ENCODE data around the gene SEPTIN2.
A peak's percentile ranks its signal among the peaks of the same experiment; 100 is the strongest.
"Not testable (repeated sequence)": the region's sequence is repeated elsewhere in the genome, so short reads cannot be mapped to it uniquely, and the experiment has no call there.

Gene SEPTIN2

GRCh38 chr2:241317391-241317790, 1.7 kb downstream of the SEPTIN2 start:
- H3K9me3 Mint-ChIP-seq, result no peaks in the 10 kb centered on the region
- H3K4me1 Mint-ChIP-seq, result peaks cover 62% of the 10 kb centered on the region
- peak overlapping the region; percentile 97 for H3K27ac Mint-ChIP-seq
- peak overlapping the region; percentile 92 for H3K4me3 Mint-ChIP-seq
- no peak for ATAC-seq
- H3K27me3 Mint-ChIP-seq, result no peaks in the 10 kb centered on the region
- H3K36me3 Mint-ChIP-seq, result peaks cover 44% of the 10 kb centered on the region

DNA sequence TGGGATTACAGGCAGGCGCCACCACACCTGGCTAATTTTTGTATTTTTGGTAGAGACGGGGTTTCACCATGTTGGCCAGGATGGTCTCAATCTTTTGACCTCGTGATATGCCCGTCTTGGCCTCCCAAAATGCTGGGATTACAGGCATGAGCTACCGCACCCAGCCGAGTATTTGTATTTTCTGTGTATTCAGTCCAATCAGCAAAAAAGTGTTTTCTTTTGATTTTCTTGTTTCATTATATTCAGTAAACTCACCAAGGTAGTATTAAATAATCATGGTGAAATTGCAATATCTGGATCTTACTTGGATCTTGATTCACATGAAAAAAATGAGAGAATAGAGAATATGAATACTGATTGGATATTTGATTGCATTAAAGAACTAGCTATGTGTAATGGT, 3.1 kb downstream of the SEPTIN2 start:
- not testable (repeated sequence) for ATAC-seq, H3K4me3 Mint-ChIP-seq, H3K27me3 Mint-ChIP-seq, H3K27ac Mint-ChIP-seq, H3K9me3 Mint-ChIP-seq
- peaks cover 61% of the 10 kb centered on the region for H3K4me1 Mint-ChIP-seq
- H3K36me3 Mint-ChIP-seq, result peaks cover 44% of the 10 kb centered on the region

- no peak overlapping the region for H3K27ac Mint-ChIP-seq
- no peaks in the 10 kb centered on the region for H3K27me3 Mint-ChIP-seq
- no peak overlapping the region for H3K4me3 Mint-ChIP-seq
- H3K4me1 Mint-ChIP-seq, result peaks cover 77% of the 10 kb centered on the region
- no peaks in the 10 kb centered on the region for H3K9me3 Mint-ChIP-seq
- H3K36me3 Mint-ChIP-seq, result peaks cover 49% of the 10 kb centered on the region
- ATAC-seq, result no peak
Observed at GRCh38 chr2:241320394-241320793, 4.7 kb downstream of the SEPTIN2 start.

GRCh38 chr2:241321033-241321432, 5.3 kb downstream of the SEPTIN2 start:
- ATAC-seq, result no peak
- Mint-ChIP-seq H3K27me3 (no peaks in the 10 kb centered on the region), H3K9me3 (no peaks in the 10 kb centered on the region), H3K27ac (no peak overlapping the region), H3K36me3 (peaks cover 51% of the 10 kb centered on the region), H3K4me3 (no peak overlapping the region), H3K4me1 (peaks cover 79% of the 10 kb centered on the region)

DNA sequence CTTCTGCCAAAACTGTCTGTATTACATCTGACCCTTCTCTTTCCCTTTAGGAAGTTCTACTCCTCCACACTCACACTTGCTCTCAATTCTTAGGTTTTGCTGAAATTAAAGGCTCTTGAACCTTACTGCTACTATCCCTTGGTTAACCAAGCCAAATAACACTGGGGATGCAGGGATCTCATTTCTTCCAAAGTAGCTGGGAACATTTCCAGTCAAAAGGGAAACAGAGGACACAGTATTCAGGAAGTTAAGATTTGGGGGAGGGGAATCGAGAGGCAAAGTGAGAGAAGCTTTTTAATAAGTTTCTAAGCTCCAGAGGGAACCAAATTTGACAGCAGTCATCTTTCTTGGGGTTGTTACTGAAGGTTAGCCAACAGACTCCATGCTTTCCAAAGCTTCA, 6.2 kb downstream of the SEPTIN2 start:
- no peak overlapping the region for H3K27ac Mint-ChIP-seq
- peaks cover 55% of the 10 kb centered on the region for H3K36me3 Mint-ChIP-seq
- H3K27me3 Mint-ChIP-seq, result no peaks in the 10 kb centered on the region
- H3K4me1 Mint-ChIP-seq, result peaks cover 75% of the 10 kb centered on the region
- no peaks in the 10 kb centered on the region for H3K9me3 Mint-ChIP-seq
- no peak overlapping the region for H3K4me3 Mint-ChIP-seq
- ATAC-seq, result no peak

DNA sequence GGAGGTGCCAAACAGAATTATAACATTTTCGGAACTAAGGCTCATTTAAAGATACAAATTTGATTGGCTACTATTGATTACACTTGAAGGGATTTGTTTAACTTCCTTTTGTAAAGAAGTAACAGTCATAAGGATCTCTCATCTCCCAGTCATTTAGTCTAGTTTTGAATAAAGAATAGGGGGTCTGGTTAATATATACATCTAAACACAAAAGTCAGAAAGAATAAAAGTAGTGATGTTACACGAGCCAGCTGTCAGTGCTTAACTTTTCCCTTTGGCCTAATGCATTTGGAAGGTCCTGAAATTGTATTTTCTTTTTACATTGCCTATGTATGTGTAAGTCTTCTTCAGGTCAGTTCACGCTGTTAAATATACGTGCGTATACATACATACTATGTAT, 8.1 kb downstream of the SEPTIN2 start:
- H3K27ac Mint-ChIP-seq, result no peak overlapping the region
- H3K36me3 Mint-ChIP-seq, result peaks cover 55% of the 10 kb centered on the region
- no peak overlapping the region for H3K4me3 Mint-ChIP-seq
- ATAC-seq, result no peak
- no peaks in the 10 kb centered on the region for H3K27me3 Mint-ChIP-seq
- H3K9me3 Mint-ChIP-seq, result no peaks in the 10 kb centered on the region
- H3K4me1 Mint-ChIP-seq, result peaks cover 57% of the 10 kb centered on the region

DNA sequence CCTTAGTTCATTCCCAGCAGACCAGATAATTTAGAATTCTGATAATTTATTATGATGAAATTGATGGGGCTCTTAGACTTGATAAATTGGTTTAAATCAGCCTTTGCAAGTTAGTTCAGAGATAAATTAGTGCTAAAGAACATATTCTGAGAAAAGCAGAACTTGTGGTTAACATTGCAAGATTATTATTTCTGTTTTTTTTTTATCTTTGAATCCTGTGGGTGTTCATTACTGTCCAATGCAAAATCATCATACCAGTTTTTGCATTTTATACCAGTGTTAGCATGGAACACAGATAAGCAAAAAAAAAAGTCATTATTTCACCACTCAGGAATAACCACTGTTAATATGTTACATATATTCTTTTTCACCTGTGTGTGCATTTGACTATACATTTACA, 9.1 kb downstream of the SEPTIN2 start:
- peak overlapping the region; percentile 24 for H3K27ac Mint-ChIP-seq
- H3K27me3 Mint-ChIP-seq, result no peaks in the 10 kb centered on the region
- ATAC-seq, result peak; percentile 57
- H3K4me1 Mint-ChIP-seq, result peaks cover 47% of the 10 kb centered on the region
- peak overlapping the region; percentile 58 for H3K4me3 Mint-ChIP-seq
- H3K9me3 Mint-ChIP-seq, result no peaks in the 10 kb centered on the region
- peaks cover 61% of the 10 kb centered on the region for H3K36me3 Mint-ChIP-seq

GRCh38 chr2:241325257-241325656, 9.5 kb downstream of the SEPTIN2 start:
- no peak for ATAC-seq
- Mint-ChIP-seq H3K4me1 (peaks cover 43% of the 10 kb centered on the region), H3K9me3 (no peaks in the 10 kb centered on the region), H3K27me3 (no peaks in the 10 kb centered on the region), H3K4me3 (peak overlapping the region; percentile 0), H3K36me3 (peaks cover 61% of the 10 kb centered on the region), H3K27ac (no peak overlapping the region)

DNA sequence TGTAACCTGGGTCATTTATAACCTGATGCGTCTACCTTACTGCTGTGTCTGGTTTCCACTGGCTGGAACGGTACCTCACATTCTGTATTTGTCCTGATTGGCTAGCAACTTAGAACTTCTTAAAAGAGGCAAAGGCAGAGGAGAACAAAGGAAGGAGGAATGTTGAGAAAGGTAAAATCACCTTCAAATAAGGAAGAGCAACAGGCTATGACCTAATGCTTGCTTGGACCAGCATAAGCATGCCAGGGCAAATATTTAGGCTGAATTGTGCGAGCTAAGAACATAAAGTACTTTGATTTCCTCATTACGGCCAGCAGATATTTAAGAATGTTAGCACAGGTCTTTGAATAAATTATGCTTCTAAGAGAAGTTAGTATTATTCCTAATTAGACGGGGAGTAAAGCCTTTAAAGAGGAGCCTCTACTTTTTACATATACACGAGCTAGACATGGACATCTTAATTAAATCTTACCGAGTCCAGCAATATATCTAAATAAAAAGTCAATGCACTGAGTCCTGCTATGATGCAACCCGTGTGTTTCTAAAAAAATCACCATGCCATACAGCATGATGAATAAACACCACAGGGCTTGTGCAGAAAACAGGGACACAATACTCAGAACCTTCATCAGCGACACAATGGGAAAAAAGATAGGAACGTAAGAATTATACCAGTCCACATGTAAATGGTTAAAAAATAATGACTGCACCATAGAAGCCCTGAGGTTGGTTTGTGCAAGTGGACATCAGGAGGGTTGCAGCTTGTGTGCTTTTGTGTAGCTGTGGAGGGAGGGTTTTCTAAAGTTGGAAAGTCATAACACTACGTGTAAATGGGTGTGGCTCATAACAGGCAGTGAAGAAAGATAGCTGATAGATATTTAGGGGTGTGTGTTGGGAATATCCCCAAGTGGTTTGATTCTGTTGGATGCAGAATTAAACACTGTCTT, 14.2 kb downstream of the SEPTIN2 start:
- Mint-ChIP-seq H3K36me3 (peaks cover 74% of the 10 kb centered on the region), H3K27ac (no peak overlapping the region), H3K9me3 (no peaks in the 10 kb centered on the region), H3K27me3 (no peaks in the 10 kb centered on the region), H3K4me1 (peaks cover 6% of the 10 kb centered on the region), H3K4me3 (no peak overlapping the region)
- no peak for ATAC-seq

GRCh38 chr2:241330616-241330981, 14.9 kb downstream of the SEPTIN2 start:
- ATAC-seq, result no peak

DNA sequence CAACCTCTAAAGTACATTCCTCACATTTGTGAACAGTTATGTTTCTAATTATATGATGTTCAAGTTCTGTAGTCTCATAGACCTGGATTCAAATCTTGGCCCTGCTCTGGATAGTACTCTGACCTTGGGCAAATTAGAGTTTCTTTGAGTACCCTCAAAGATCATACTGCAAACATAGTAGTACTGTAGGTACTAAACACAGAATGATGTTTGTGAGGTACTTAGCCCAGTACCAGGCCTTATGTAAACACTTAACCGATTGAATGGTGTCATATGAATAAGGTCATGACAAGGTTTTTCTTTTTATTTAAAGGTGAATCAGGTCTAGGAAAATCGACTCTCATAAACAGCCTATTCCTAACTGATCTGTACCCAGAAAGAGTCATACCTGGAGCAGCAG, 19.1 kb downstream of the SEPTIN2 start:
- no peak overlapping the region for H3K4me3 Mint-ChIP-seq
- peaks cover 48% of the 10 kb centered on the region for H3K36me3 Mint-ChIP-seq
- H3K27me3 Mint-ChIP-seq, result no peaks in the 10 kb centered on the region
- no peak overlapping the region for H3K27ac Mint-ChIP-seq
- ATAC-seq, result no peak
- H3K9me3 Mint-ChIP-seq, result no peaks in the 10 kb centered on the region
- peaks cover 12% of the 10 kb centered on the region for H3K4me1 Mint-ChIP-seq

More at GRCh38 chr2:241330616-241330981, 14.9 kb downstream of the SEPTIN2 start:
- Mint-ChIP-seq H3K4me3 (no peak overlapping the region), H3K27ac (no peak overlapping the region), H3K4me1 (peaks cover 2% of the 10 kb centered on the region), H3K36me3 (peaks cover 68% of the 10 kb centered on the region), H3K9me3 (no peaks in the 10 kb centered on the region), H3K27me3 (no peaks in the 10 kb centered on the region)

GRCh38 chr2:241339839-241340630, 24.3 kb downstream of the SEPTIN2 start:
- no peak for ATAC-seq
- peaks cover 24% of the 10 kb centered on the region for H3K4me1 Mint-ChIP-seq
- H3K27me3 Mint-ChIP-seq, result no peaks in the 10 kb centered on the region
- peaks cover 55% of the 10 kb centered on the region for H3K36me3 Mint-ChIP-seq
- H3K4me3 Mint-ChIP-seq, result no peak overlapping the region
- no peak overlapping the region for H3K27ac Mint-ChIP-seq
- H3K9me3 Mint-ChIP-seq, result no peaks in the 10 kb centered on the region

DNA sequence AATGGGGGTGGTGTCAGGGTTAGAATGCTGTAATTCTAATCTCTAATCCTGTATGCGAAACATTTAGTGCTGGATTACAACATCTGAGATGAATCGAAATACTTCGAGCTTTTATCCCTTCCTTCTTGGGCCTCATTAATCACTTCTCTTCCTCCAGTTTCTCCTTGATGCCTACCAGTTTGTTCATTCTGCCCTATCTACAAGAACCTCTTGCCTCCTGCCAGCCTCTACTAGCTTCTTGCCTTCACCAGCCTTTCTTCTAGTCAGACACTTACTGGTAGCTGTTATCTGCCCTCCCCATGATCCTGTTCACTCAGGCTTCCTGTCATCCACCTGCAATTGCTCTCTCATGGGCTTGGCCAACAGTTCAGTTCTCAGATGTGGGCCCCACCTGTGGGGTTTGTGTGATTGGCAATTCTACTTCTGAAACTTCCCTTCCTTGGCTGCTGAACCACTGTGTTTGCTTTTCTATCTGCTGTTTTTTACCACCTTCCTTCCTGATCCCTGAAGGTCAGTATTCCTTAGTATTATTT, 25.0 kb downstream of the SEPTIN2 start:
- no peak overlapping the region for H3K4me3 Mint-ChIP-seq
- no peak for ATAC-seq
- peaks cover 20% of the 10 kb centered on the region for H3K4me1 Mint-ChIP-seq
- H3K27ac Mint-ChIP-seq, result no peak overlapping the region
- no peaks in the 10 kb centered on the region for H3K27me3 Mint-ChIP-seq
- H3K9me3 Mint-ChIP-seq, result no peaks in the 10 kb centered on the region
- H3K36me3 Mint-ChIP-seq, result peaks cover 56% of the 10 kb centered on the region

- Mint-ChIP-seq H3K4me3 (no peak overlapping the region), H3K27ac (no peak overlapping the region), H3K4me1 (peaks cover 11% of the 10 kb centered on the region), H3K9me3 (no peaks in the 10 kb centered on the region), H3K36me3 (peaks cover 61% of the 10 kb centered on the region), H3K27me3 (no peaks in the 10 kb centered on the region)
- ATAC-seq, result no peak
Observed at GRCh38 chr2:241344925-241345651, 29.4 kb downstream of the SEPTIN2 start.

DNA sequence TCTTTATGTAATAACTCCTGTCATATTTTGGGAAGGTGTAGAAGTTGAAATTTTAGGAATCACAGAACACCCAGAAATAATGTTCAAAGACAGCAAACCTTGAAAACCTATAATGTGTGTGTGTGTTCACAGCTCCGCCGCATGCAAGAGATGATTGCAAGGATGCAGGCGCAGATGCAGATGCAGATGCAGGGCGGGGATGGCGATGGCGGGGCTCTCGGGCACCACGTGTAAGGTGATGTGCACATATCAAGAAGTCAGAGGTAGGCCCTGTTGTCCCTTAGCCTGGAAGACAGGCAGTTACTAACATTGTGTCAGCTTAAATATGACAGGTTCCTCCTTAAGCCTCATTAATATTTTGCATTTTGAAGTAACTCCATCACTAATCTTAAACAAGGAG, 34.2 kb downstream of the SEPTIN2 start:
- Mint-ChIP-seq H3K36me3 (peaks cover 54% of the 10 kb centered on the region), H3K27me3 (no peaks in the 10 kb centered on the region), H3K4me1 (peaks cover 6% of the 10 kb centered on the region), H3K9me3 (no peaks in the 10 kb centered on the region), H3K27ac (no peak overlapping the region), H3K4me3 (no peak overlapping the region)
- no peak for ATAC-seq
